H9 (cell line): ENCODE data around the gene MLYCD. TPM values are rescaled to one million over a fixed set of nuclear protein-coding genes. Genes with fewer than 3 reads are reported as not detected.
A peak's percentile ranks its signal among the peaks of the same experiment; 100 is the strongest.

ENCODE experiments used
- DNase-seq: peaks from one replicate; pipeline ENCODE4 v3.0.0-alpha.2; 2017
- H2AFZ ChIP-seq: one replicate; pipeline ENCODE4 v1.6.1; 2013; ENCODE audit warnings: mild to moderate bottlenecking, low read length, control low read depth, moderate library complexity
- H2AK5ac ChIP-seq: 2 replicates; pipeline ENCODE4 v1.6.1; 2013; ENCODE audit warnings: low read length, control low read depth, mixed read lengths; ENCODE audit not compliant: insufficient read length
- H2BK120ac ChIP-seq: one replicate; pipeline ENCODE4 v1.6.1; 2013; ENCODE audit warnings: low read depth, mild to moderate bottlenecking, low read length, control low read depth, inconsistent platforms; ENCODE audit not compliant: poor library complexity, severe bottlenecking
- H2BK12ac ChIP-seq: 2 replicates; pipeline ENCODE4 v1.6.1; 2013; ENCODE audit warnings: low read length, control low read depth, mixed read lengths, low read depth; ENCODE audit not compliant: insufficient read length
- H2BK15ac ChIP-seq: 2 replicates; pipeline ENCODE4 v1.6.1; 2013; ENCODE audit warnings: low read depth, low read length, control low read depth
- H2BK20ac ChIP-seq: one replicate; pipeline ENCODE4 v1.6.1; 2013; ENCODE audit warnings: low read depth, mild to moderate bottlenecking, low read length, control low read depth, inconsistent platforms; ENCODE audit not compliant: poor library complexity, severe bottlenecking
- H2BK5ac ChIP-seq: 2 replicates; pipeline ENCODE4 v1.6.1; 2013; ENCODE audit warnings: low read length, control low read depth, mixed read lengths; ENCODE audit not compliant: insufficient read length
- H3K14ac ChIP-seq: 2 replicates; pipeline ENCODE4 v1.6.1; 2013; ENCODE audit warnings: low read length, control low read depth; ENCODE audit not compliant: insufficient read depth
- H3K18ac ChIP-seq: 2 replicates; pipeline ENCODE4 v1.6.1; 2013; ENCODE audit warnings: low read depth, mild to moderate bottlenecking, mixed read lengths, low read length, control low read depth; ENCODE audit not compliant: insufficient read length
- H3K23ac ChIP-seq: 2 replicates; pipeline ENCODE4 v1.6.1; 2013; ENCODE audit warnings: low read length, control low read depth, mixed read lengths, low read depth; ENCODE audit not compliant: insufficient read length
- H3K23me2 ChIP-seq: 2 replicates; pipeline ENCODE4 v1.6.1; 2013; ENCODE audit warnings: low read depth, mild to moderate bottlenecking, mixed read lengths, low read length, control low read depth; ENCODE audit not compliant: insufficient read length, poor library complexity, severe bottlenecking
- H3K27ac ChIP-seq: 2 replicates; pipeline ENCODE4 v1.5.1; 2013; ENCODE audit warnings: low read length, control low read depth, mixed read lengths, low read depth; ENCODE audit not compliant: insufficient read length
- H3K27me3 ChIP-seq: 2 replicates; pipeline ENCODE4 v1.6.1; 2013; ENCODE audit warnings: low read length, control low read depth, inconsistent platforms; ENCODE audit not compliant: insufficient read depth
- H3K4ac ChIP-seq: 2 replicates; pipeline ENCODE4 v1.6.1; 2013; ENCODE audit warnings: low read depth, mild to moderate bottlenecking, control low read depth, inconsistent platforms, low read length, moderate library complexity
- H3K4me1 ChIP-seq: 2 replicates; pipeline ENCODE4 v1.6.1; 2013; ENCODE audit warnings: low read length, control low read depth, inconsistent platforms; ENCODE audit not compliant: insufficient read depth
- H3K4me2 ChIP-seq: 2 replicates; pipeline ENCODE4 v1.6.1; 2013; ENCODE audit warnings: low read length, control low read depth, mixed read lengths; ENCODE audit not compliant: insufficient read length, insufficient read depth
- H3K56ac ChIP-seq: 2 replicates; pipeline ENCODE4 v1.6.1; 2013; ENCODE audit warnings: low read depth, mild to moderate bottlenecking, mixed read lengths, low read length, control low read depth; ENCODE audit not compliant: insufficient read length
- H3K79me1 ChIP-seq: 2 replicates; pipeline ENCODE4 v1.6.1; 2013; ENCODE audit warnings: low read depth, mild to moderate bottlenecking, moderate library complexity, low read length, control low read depth, inconsistent platforms; ENCODE audit not compliant: insufficient read depth, poor library complexity, severe bottlenecking
- H3K79me2 ChIP-seq: 2 replicates; pipeline ENCODE4 v1.6.1; 2013; ENCODE audit warnings: low read length, control low read depth, inconsistent platforms; ENCODE audit not compliant: insufficient read depth
- H3K9ac ChIP-seq: 2 replicates; pipeline ENCODE4 v1.6.1; 2013; ENCODE audit warnings: low read length, control low read depth, mixed read lengths; ENCODE audit not compliant: insufficient read length; ENCODE audit errors: extremely low read depth
- H3K9me3 ChIP-seq: one replicate; pipeline ENCODE4 v1.6.1; 2013; ENCODE audit warnings: low read depth, low read length, inconsistent platforms; ENCODE audit not compliant: control insufficient read depth
- H3T11ph ChIP-seq: one replicate; pipeline ENCODE4 v1.6.1; 2013; ENCODE audit warnings: mild to moderate bottlenecking, low read length, control low read depth, inconsistent platforms
- H4K20me1 ChIP-seq: one replicate; pipeline ENCODE4 v1.6.1; 2013; ENCODE audit not compliant: control insufficient read depth, insufficient read length, insufficient read depth
- H4K5ac ChIP-seq: 2 replicates; pipeline ENCODE4 v1.6.1; 2013; ENCODE audit warnings: low read depth, mild to moderate bottlenecking, mixed read lengths, low read length, control low read depth; ENCODE audit not compliant: insufficient read length
- H4K8ac ChIP-seq: replicated peaks from 2 replicates; pipeline ENCODE4 v1.6.1; 2013; ENCODE audit warnings: low read length, control low read depth, mixed read lengths, low read depth; ENCODE audit not compliant: insufficient read length
- H4K91ac ChIP-seq: 2 replicates; pipeline ENCODE4 v1.6.1; 2013; ENCODE audit warnings: low read depth, mild to moderate bottlenecking, moderate library complexity, mixed read lengths, low read length, control low read depth; ENCODE audit not compliant: insufficient read length
- H3K27ac Mint-ChIP-seq, 3 experiments: 2 replicates in 2 of 3; 3 replicates in 1 of 3; pipeline ENCODE4 v1.8.0; 2020 to 2021; ENCODE audit warnings: mixed read lengths in 3 of 3, mild to moderate bottlenecking in 1 of 3, moderate library complexity in 1 of 3
- H3K27me3 Mint-ChIP-seq: 2 replicates; pipeline ENCODE4 v1.8.0; 2021; ENCODE audit warnings: low read depth, mild to moderate bottlenecking, moderate library complexity, mixed read lengths
- H3K36me3 Mint-ChIP-seq, 3 experiments: 2 replicates in 2 of 3; 3 replicates in 1 of 3; pipeline ENCODE4 v1.8.0; 2020 to 2021; ENCODE audit warnings: low read depth in 3 of 3, mixed read lengths in 3 of 3; ENCODE audit not compliant: insufficient read depth in 1 of 3
- H3K4me1 Mint-ChIP-seq, 2 experiments: 2 replicates each; pipeline ENCODE4 v1.8.0; 2020; ENCODE audit warnings: mixed read lengths in 2 of 2
- H3K4me3 Mint-ChIP-seq, 2 experiments: 2 replicates in 1 of 2; 3 replicates in 1 of 2; pipeline ENCODE4 v1.8.0; 2020 to 2021; ENCODE audit warnings: mild to moderate bottlenecking in 2 of 2, mixed read lengths in 2 of 2, moderate library complexity in 1 of 2
- H3K9me3 Mint-ChIP-seq, 2 experiments: 2 replicates in 1 of 2; 3 replicates in 1 of 2; pipeline ENCODE4 v1.8.0; 2020; ENCODE audit warnings: mild to moderate bottlenecking in 2 of 2, mixed read lengths in 2 of 2, moderate library complexity in 1 of 2
- WGBS: extraction: QIAGEN DNeasy Blood & Tissue Kit; methylation state at CpG from one replicate; pipeline ENCODE4 v1.1.7; 2013; ENCODE audit warnings: missing lambda C conversion rate, low lambda C conversion rate, mixed read lengths; ENCODE audit not compliant: insufficient read length; ENCODE audit errors: extremely low coverage; 5-methylcytosine and 5-hydroxymethylcytosine counted together
- total RNA-seq: library from RNA; stranded (reverse); gene quantifications from 2 replicates; pipeline ENCODE4 v1.2.1, GENCODE V29; 2021
- TF ChIP-seq, protein P1 (sequence below): fragments of 200-600 bp; sonication (generic); conservative IDR thresholded peaks from 3 replicates; pipeline ENCODE4 v1.8.0; 2021; ENCODE audit warnings: antibody characterized with exemption, mild to moderate bottlenecking

MLYCD gene
- total RNA-seq, 1 experiment from 2014 or later = 7.1 TPM

DNA sequence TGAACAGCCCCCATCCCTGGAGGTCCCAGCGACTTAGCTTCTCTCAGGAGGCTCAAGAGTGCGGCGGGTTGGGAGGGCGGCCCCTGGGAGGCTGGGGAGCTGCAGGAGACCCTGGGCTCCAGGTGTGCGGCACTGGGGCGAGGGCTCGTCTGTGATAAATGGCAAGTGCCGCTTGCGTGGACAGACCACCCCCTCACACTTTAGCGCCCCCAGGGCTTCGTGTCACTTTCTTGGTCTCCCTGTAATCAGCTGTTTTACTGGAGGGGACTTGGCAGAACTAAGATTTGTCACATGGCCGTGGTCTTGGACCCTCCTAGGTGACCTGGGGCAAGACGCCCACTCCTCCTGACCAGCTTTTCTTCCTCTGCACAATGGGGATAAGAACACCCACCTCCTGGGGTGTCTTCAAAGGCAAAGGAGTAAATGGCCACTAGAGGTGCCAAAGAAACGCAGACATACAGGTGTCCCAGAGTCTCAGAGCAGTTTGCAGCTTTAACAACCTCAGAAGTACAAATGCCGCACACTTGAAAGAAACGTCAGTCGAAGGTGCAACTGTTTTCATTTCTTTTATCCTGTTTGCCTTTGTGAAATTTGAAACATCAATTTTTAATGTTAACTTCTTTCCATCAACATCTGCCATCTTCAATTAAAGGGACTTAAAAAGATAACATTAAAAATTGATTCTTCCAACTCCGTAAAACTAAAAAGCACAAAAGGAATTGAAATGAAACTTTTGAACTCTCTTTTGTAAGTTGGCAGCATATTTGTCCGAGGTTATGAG lies 55.1 kb downstream of the MLYCD start:
- Histone ChIP-seq H4K8ac (no peak overlapping the region), H3K9me3 (no peaks in the 10 kb centered on the region), H2BK15ac (no peak overlapping the region), H2BK20ac (no peak overlapping the region), H3K23ac (no peak overlapping the region), H2AFZ (no peak overlapping the region), H2BK120ac (no peak overlapping the region), H3T11ph (no peak overlapping the region), H3K23me2 (no peaks in the 10 kb centered on the region), H3K4me2 (peak overlapping the region; percentile 48), H3K18ac (no peak overlapping the region), H2BK5ac (no peak overlapping the region), H3K4ac (no peak overlapping the region), H2BK12ac (no peak overlapping the region), H3K27me3 (no peaks in the 10 kb centered on the region), H3K4me1 (no peaks in the 10 kb centered on the region), H4K20me1 (no peaks in the 10 kb centered on the region), H2AK5ac (no peak overlapping the region), H3K79me2 (no peaks in the 10 kb centered on the region), H3K9ac (no peak overlapping the region), H3K27ac (no peak overlapping the region), H3K79me1 (no peaks in the 10 kb centered on the region), H3K56ac (no peak overlapping the region), H4K5ac (no peak overlapping the region), H4K91ac (no peak overlapping the region), H3K14ac (no peak overlapping the region)
- Mint-ChIP-seq H3K4me3 (peak overlapping the region; percentile 55 to 70; a peak in 4 of 5 replicates), H3K27me3 (peaks cover 4% of the 10 kb centered on the region; the same call in 1 of the 2 replicates), H3K9me3 (no peaks in the 10 kb centered on the region; a peak in 2 of 5 replicates), H3K36me3 (no peaks in the 10 kb centered on the region), H3K4me1 (peaks cover 10 to 14% of the 10 kb centered on the region in 2 experiments), H3K27ac (no peak overlapping the region)
- no peak for DNase-seq
- TF ChIP-seq, protein P1, sequence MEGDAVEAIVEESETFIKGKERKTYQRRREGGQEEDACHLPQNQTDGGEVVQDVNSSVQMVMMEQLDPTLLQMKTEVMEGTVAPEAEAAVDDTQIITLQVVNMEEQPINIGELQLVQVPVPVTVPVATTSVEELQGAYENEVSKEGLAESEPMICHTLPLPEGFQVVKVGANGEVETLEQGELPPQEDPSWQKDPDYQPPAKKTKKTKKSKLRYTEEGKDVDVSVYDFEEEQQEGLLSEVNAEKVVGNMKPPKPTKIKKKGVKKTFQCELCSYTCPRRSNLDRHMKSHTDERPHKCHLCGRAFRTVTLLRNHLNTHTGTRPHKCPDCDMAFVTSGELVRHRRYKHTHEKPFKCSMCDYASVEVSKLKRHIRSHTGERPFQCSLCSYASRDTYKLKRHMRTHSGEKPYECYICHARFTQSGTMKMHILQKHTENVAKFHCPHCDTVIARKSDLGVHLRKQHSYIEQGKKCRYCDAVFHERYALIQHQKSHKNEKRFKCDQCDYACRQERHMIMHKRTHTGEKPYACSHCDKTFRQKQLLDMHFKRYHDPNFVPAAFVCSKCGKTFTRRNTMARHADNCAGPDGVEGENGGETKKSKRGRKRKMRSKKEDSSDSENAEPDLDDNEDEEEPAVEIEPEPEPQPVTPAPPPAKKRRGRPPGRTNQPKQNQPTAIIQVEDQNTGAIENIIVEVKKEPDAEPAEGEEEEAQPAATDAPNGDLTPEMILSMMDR = peak; percentile 66
- WGBS = no CpG with 5 or more reads among the region's 19 CpGs
